D721Med (cell line): ENCODE data around the gene PIGH.
A peak's percentile ranks its signal among the peaks of the same experiment; 100 is the strongest.

Source experiments
- DNase-seq: peaks from one replicate; pipeline ENCODE4 v3.0.0; 2011; ENCODE audit warnings: low spot score; ENCODE audit not compliant: insufficient read length
- FAIRE-seq: peaks from 2 replicates; lab custom pipeline; 2011; peaks lifted over from hg19 to GRCh38; lab: Jason Lieb, UNC
- CTCF ChIP-seq: IDR thresholded peaks from 2 replicates; pipeline ENCODE4 v1.5.1; 2012; ENCODE audit warnings: mild to moderate bottlenecking, control low read depth; ENCODE audit not compliant: insufficient read depth; ENCODE audit errors: missing control alignments

The PIGH gene

GRCh38 chr14:67623114-67623513 lies 23.0 kb upstream of the PIGH start:
- DNase-seq: no peak
- no peak for FAIRE-seq
- no peak for TF ChIP-seq CTCF

- TF ChIP-seq CTCF: no peak
- no peak for DNase-seq
- no peak for FAIRE-seq
Measured at GRCh38 chr14:67622675-67623074, 22.6 kb upstream of the PIGH start.

GRCh38 chr14:67620217-67620785 lies 20.2 kb upstream of the PIGH start:
- DNase-seq (no peak), FAIRE-seq (no peak)
- no peak for TF ChIP-seq CTCF

DNA sequence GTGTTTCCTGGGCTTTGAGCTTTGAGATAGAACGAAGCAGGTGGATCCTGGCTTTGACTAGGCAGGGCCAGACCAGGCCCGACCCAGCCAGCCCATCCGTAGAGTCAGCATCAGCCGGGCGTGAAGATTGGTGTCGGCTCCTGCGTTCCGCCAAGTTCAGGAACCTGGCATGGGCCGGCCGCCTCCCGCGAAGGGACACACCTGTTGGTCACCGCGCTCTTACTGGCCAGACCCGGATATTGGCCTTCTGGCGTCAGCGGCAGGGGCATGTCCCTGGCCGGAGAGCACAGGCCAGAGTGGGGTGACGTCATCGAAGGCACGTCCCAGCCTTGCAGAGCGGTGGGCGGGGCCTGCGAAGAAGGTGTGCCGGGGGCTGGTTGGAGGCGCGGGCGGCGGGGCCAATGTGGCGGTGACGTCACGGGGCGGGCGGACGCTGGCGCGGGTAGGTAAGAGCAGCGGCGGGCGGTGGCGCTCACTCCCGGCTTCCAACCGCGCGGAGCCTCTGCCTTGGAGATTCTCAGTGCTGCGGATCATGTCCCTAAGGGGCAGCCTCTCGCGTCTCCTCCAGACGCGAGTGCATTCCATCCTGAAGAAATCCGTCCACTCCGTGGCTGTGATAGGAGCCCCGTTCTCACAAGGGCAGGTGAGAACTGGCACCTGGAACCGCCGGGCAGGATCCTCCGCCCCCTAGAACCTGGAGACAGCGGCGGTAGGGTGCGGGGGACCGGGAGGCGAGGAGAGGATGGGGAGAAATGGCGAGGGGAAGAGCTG lies 19.6 kb upstream of the PIGH start, which contains the start of gene ARG2:
Gene ARG2 (plus strand): TSS at position 475 of the 771 bp plus-strand sequence. CDS start 58 bp downstream, at position 533.
- no peak for TF ChIP-seq CTCF
- peak; percentile 60 for DNase-seq
- no peak for FAIRE-seq

DNA sequence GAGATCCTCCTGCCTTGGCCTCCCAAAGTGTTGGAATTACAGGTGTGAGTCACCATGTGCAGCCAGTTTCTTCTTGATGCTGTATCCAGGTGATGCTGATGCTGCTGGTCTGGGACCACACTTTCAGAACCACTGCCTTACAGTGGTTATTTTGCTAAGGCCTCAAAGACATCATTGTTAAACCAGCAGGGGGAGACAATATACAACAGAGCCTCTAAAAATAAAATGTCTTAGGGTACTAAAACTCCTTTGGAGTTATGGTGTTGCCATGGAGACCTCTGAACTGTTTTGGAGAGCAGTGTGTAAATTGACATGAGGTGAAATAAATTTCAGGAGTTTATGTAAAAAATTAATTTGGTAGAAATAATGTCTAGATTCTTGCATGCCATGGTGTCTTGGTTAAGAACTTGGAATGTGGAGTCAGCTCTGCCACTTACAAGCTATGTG lies 18.6 kb upstream of the PIGH start:
- no peak for FAIRE-seq
- peak; percentile 70 for TF ChIP-seq CTCF

DNA sequence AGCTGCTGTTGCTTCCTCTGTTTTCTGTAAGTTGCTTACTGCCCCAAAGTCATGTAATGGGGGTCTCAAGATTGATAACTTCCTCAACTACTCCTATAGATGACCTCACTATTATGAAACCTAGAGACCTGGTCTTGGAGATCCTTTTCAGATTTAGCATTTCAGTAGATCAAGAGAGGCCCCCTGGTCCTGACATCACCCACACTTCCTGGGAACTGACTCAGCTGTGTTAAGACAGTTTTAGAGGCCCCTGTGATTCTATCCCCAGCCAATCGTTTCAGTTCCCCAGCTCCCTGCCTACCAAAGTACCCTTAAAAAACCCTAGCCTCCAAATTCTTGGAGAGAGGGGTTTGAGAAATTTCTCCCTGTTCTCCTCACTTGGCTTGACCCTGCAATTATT lies 10.4 kb upstream of the PIGH start:
- no peak for TF ChIP-seq CTCF
- no peak for DNase-seq
- no peak for FAIRE-seq

More for the DNA sequence above, 18.6 kb upstream of the PIGH start:
- no peak for DNase-seq
